H9 (cell line): ENCODE results near the gene POR. TPM values are rescaled to one million over a fixed set of nuclear protein-coding genes. Genes with fewer than 3 reads are reported as not detected.

Experiments
- DNase-seq: peaks from one replicate; pipeline ENCODE4 v3.0.0-alpha.2; 2017
- H2AFZ ChIP-seq: one replicate; pipeline ENCODE4 v1.6.1; 2013; ENCODE audit warnings: mild to moderate bottlenecking, low read length, control low read depth, moderate library complexity
- H2AK5ac ChIP-seq: 2 replicates; pipeline ENCODE4 v1.6.1; 2013; ENCODE audit warnings: low read length, control low read depth, mixed read lengths; ENCODE audit not compliant: insufficient read length
- H2BK120ac ChIP-seq: one replicate; pipeline ENCODE4 v1.6.1; 2013; ENCODE audit warnings: low read depth, mild to moderate bottlenecking, low read length, control low read depth, inconsistent platforms; ENCODE audit not compliant: poor library complexity, severe bottlenecking
- H2BK12ac ChIP-seq: 2 replicates; pipeline ENCODE4 v1.6.1; 2013; ENCODE audit warnings: low read length, control low read depth, mixed read lengths, low read depth; ENCODE audit not compliant: insufficient read length
- H2BK15ac ChIP-seq: 2 replicates; pipeline ENCODE4 v1.6.1; 2013; ENCODE audit warnings: low read depth, low read length, control low read depth
- H2BK20ac ChIP-seq: one replicate; pipeline ENCODE4 v1.6.1; 2013; ENCODE audit warnings: low read depth, mild to moderate bottlenecking, low read length, control low read depth, inconsistent platforms; ENCODE audit not compliant: poor library complexity, severe bottlenecking
- H2BK5ac ChIP-seq: 2 replicates; pipeline ENCODE4 v1.6.1; 2013; ENCODE audit warnings: low read length, control low read depth, mixed read lengths; ENCODE audit not compliant: insufficient read length
- H3K14ac ChIP-seq: 2 replicates; pipeline ENCODE4 v1.6.1; 2013; ENCODE audit warnings: low read length, control low read depth; ENCODE audit not compliant: insufficient read depth
- H3K18ac ChIP-seq: 2 replicates; pipeline ENCODE4 v1.6.1; 2013; ENCODE audit warnings: low read depth, mild to moderate bottlenecking, mixed read lengths, low read length, control low read depth; ENCODE audit not compliant: insufficient read length
- H3K23ac ChIP-seq: 2 replicates; pipeline ENCODE4 v1.6.1; 2013; ENCODE audit warnings: low read length, control low read depth, mixed read lengths, low read depth; ENCODE audit not compliant: insufficient read length
- H3K23me2 ChIP-seq: 2 replicates; pipeline ENCODE4 v1.6.1; 2013; ENCODE audit warnings: low read depth, mild to moderate bottlenecking, mixed read lengths, low read length, control low read depth; ENCODE audit not compliant: insufficient read length, poor library complexity, severe bottlenecking
- H3K27ac ChIP-seq: 2 replicates; pipeline ENCODE4 v1.5.1; 2013; ENCODE audit warnings: low read length, control low read depth, mixed read lengths, low read depth; ENCODE audit not compliant: insufficient read length
- H3K27me3 ChIP-seq: 2 replicates; pipeline ENCODE4 v1.6.1; 2013; ENCODE audit warnings: low read length, control low read depth, inconsistent platforms; ENCODE audit not compliant: insufficient read depth
- H3K4ac ChIP-seq: 2 replicates; pipeline ENCODE4 v1.6.1; 2013; ENCODE audit warnings: low read depth, mild to moderate bottlenecking, control low read depth, inconsistent platforms, low read length, moderate library complexity
- H3K4me1 ChIP-seq: 2 replicates; pipeline ENCODE4 v1.6.1; 2013; ENCODE audit warnings: low read length, control low read depth, inconsistent platforms; ENCODE audit not compliant: insufficient read depth
- H3K4me2 ChIP-seq: 2 replicates; pipeline ENCODE4 v1.6.1; 2013; ENCODE audit warnings: low read length, control low read depth, mixed read lengths; ENCODE audit not compliant: insufficient read length, insufficient read depth
- H3K56ac ChIP-seq: 2 replicates; pipeline ENCODE4 v1.6.1; 2013; ENCODE audit warnings: low read depth, mild to moderate bottlenecking, mixed read lengths, low read length, control low read depth; ENCODE audit not compliant: insufficient read length
- H3K79me1 ChIP-seq: 2 replicates; pipeline ENCODE4 v1.6.1; 2013; ENCODE audit warnings: low read depth, mild to moderate bottlenecking, moderate library complexity, low read length, control low read depth, inconsistent platforms; ENCODE audit not compliant: insufficient read depth, poor library complexity, severe bottlenecking
- H3K79me2 ChIP-seq: 2 replicates; pipeline ENCODE4 v1.6.1; 2013; ENCODE audit warnings: low read length, control low read depth, inconsistent platforms; ENCODE audit not compliant: insufficient read depth
- H3K9ac ChIP-seq: 2 replicates; pipeline ENCODE4 v1.6.1; 2013; ENCODE audit warnings: low read length, control low read depth, mixed read lengths; ENCODE audit not compliant: insufficient read length; ENCODE audit errors: extremely low read depth
- H3K9me3 ChIP-seq: one replicate; pipeline ENCODE4 v1.6.1; 2013; ENCODE audit warnings: low read depth, low read length, inconsistent platforms; ENCODE audit not compliant: control insufficient read depth
- H3T11ph ChIP-seq: one replicate; pipeline ENCODE4 v1.6.1; 2013; ENCODE audit warnings: mild to moderate bottlenecking, low read length, control low read depth, inconsistent platforms
- H4K20me1 ChIP-seq: one replicate; pipeline ENCODE4 v1.6.1; 2013; ENCODE audit not compliant: control insufficient read depth, insufficient read length, insufficient read depth
- H4K5ac ChIP-seq: 2 replicates; pipeline ENCODE4 v1.6.1; 2013; ENCODE audit warnings: low read depth, mild to moderate bottlenecking, mixed read lengths, low read length, control low read depth; ENCODE audit not compliant: insufficient read length
- H4K8ac ChIP-seq: replicated peaks from 2 replicates; pipeline ENCODE4 v1.6.1; 2013; ENCODE audit warnings: low read length, control low read depth, mixed read lengths, low read depth; ENCODE audit not compliant: insufficient read length
- H4K91ac ChIP-seq: 2 replicates; pipeline ENCODE4 v1.6.1; 2013; ENCODE audit warnings: low read depth, mild to moderate bottlenecking, moderate library complexity, mixed read lengths, low read length, control low read depth; ENCODE audit not compliant: insufficient read length
- H3K27ac Mint-ChIP-seq, 3 experiments: 2 replicates in 2 of 3; 3 replicates in 1 of 3; pipeline ENCODE4 v1.8.0; 2020 to 2021; ENCODE audit warnings: mixed read lengths in 3 of 3, mild to moderate bottlenecking in 1 of 3, moderate library complexity in 1 of 3
- H3K27me3 Mint-ChIP-seq: 2 replicates; pipeline ENCODE4 v1.8.0; 2021; ENCODE audit warnings: low read depth, mild to moderate bottlenecking, moderate library complexity, mixed read lengths
- H3K36me3 Mint-ChIP-seq, 3 experiments: 2 replicates in 2 of 3; 3 replicates in 1 of 3; pipeline ENCODE4 v1.8.0; 2020 to 2021; ENCODE audit warnings: low read depth in 3 of 3, mixed read lengths in 3 of 3; ENCODE audit not compliant: insufficient read depth in 1 of 3
- H3K4me1 Mint-ChIP-seq, 2 experiments: 2 replicates each; pipeline ENCODE4 v1.8.0; 2020; ENCODE audit warnings: mixed read lengths in 2 of 2
- H3K4me3 Mint-ChIP-seq, 2 experiments: 2 replicates in 1 of 2; 3 replicates in 1 of 2; pipeline ENCODE4 v1.8.0; 2020 to 2021; ENCODE audit warnings: mild to moderate bottlenecking in 2 of 2, mixed read lengths in 2 of 2, moderate library complexity in 1 of 2
- H3K9me3 Mint-ChIP-seq, 2 experiments: 2 replicates in 1 of 2; 3 replicates in 1 of 2; pipeline ENCODE4 v1.8.0; 2020; ENCODE audit warnings: mild to moderate bottlenecking in 2 of 2, mixed read lengths in 2 of 2, moderate library complexity in 1 of 2
- WGBS: extraction: QIAGEN DNeasy Blood & Tissue Kit; methylation state at CpG from one replicate; pipeline ENCODE4 v1.1.7; 2013; ENCODE audit warnings: missing lambda C conversion rate, low lambda C conversion rate, mixed read lengths; ENCODE audit not compliant: insufficient read length; ENCODE audit errors: extremely low coverage; 5-methylcytosine and 5-hydroxymethylcytosine counted together
- long read RNA-seq: library from polyadenylated mRNA; unstranded; transcript quantifications from one replicate; pipeline ENCODE4 v2.0.0, GENCODE V29; 2020
- total RNA-seq: library from RNA; stranded (reverse); gene quantifications from 2 replicates; pipeline ENCODE4 v1.2.1, GENCODE V29; 2021
- TF ChIP-seq, protein P1 (sequence below): fragments of 200-600 bp; sonication (generic); conservative IDR thresholded peaks from 3 replicates; pipeline ENCODE4 v1.8.0; 2021; ENCODE audit warnings: antibody characterized with exemption, mild to moderate bottlenecking

POR gene
- total RNA-seq, result 125 and 128 TPM in 2 replicates
- long read RNA-seq, transcript POR-201 (15 exons, 2,532 nt), result minor isoform, 10 of 670 reads
- long read RNA-seq, transcript POR-218 (16 exons, 2,522 nt), result major isoform, 505 of 670 reads
- long read RNA-seq, partial matches to known transcripts, result 121 of 670 reads
- long read RNA-seq, other reads (novel, unspliced or antisense), result 32 of 670 reads

- H3K27ac ChIP-seq, result no peak within 1 kb of the TSS
- no peak within 1 kb of the TSS for H2BK120ac ChIP-seq
- H3K4me2 ChIP-seq, result peak within 1 kb of the TSS; percentile 80
- H3K9ac ChIP-seq, result peak within 1 kb of the TSS; percentile 60
- peak within 1 kb of the TSS; percentile 83 to 92 for H3K4me3 Mint-ChIP-seq
- WGBS, result no CpG with 5 or more reads among the region's 82 CpGs
- no peak within 1 kb of the TSS for H2BK12ac ChIP-seq
- H3K56ac ChIP-seq, result no peak within 1 kb of the TSS
- H3K23me2 ChIP-seq, result peaks cover 8% of the 10 kb centered on the region
- H3K27ac Mint-ChIP-seq, result peak within 1 kb of the TSS; percentile 91 to 92 (median 91); a peak in 6 of 7 replicates
- no peak within 1 kb of the TSS for H4K91ac ChIP-seq
- peak within 1 kb of the TSS; percentile 80 for H3K18ac ChIP-seq
- H2AK5ac ChIP-seq, result no peak within 1 kb of the TSS
- no peaks in the 10 kb centered on the region for H3K27me3 ChIP-seq
- peaks cover 29 to 36% of the 10 kb centered on the region in 2 experiments for H3K4me1 Mint-ChIP-seq
- no peak within 1 kb of the TSS for H3K4ac ChIP-seq
- DNase-seq, result peak; percentile 95
- H3K79me2 ChIP-seq, result peaks cover 10% of the 10 kb centered on the region; the same call in 1 of the 2 replicates
- H4K8ac ChIP-seq, result no peak within 1 kb of the TSS
- no peaks in the 10 kb centered on the region; a peak in 1 of 5 replicates for H3K9me3 Mint-ChIP-seq
- H2BK15ac ChIP-seq, result no peak within 1 kb of the TSS
- H4K5ac ChIP-seq, result no peak within 1 kb of the TSS
- no peak within 1 kb of the TSS for H3T11ph ChIP-seq
- H3K23ac ChIP-seq, result no peak within 1 kb of the TSS
- no peak within 1 kb of the TSS for H2BK5ac ChIP-seq
- TF ChIP-seq, protein P1, sequence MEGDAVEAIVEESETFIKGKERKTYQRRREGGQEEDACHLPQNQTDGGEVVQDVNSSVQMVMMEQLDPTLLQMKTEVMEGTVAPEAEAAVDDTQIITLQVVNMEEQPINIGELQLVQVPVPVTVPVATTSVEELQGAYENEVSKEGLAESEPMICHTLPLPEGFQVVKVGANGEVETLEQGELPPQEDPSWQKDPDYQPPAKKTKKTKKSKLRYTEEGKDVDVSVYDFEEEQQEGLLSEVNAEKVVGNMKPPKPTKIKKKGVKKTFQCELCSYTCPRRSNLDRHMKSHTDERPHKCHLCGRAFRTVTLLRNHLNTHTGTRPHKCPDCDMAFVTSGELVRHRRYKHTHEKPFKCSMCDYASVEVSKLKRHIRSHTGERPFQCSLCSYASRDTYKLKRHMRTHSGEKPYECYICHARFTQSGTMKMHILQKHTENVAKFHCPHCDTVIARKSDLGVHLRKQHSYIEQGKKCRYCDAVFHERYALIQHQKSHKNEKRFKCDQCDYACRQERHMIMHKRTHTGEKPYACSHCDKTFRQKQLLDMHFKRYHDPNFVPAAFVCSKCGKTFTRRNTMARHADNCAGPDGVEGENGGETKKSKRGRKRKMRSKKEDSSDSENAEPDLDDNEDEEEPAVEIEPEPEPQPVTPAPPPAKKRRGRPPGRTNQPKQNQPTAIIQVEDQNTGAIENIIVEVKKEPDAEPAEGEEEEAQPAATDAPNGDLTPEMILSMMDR, result no peak
- H3K27me3 Mint-ChIP-seq, result no peaks in the 10 kb centered on the region; the same call in 1 of the 2 replicates
- no peaks in the 10 kb centered on the region for H3K4me1 ChIP-seq
- no peaks in the 10 kb centered on the region for H3K9me3 ChIP-seq
- no peak within 1 kb of the TSS for H2BK20ac ChIP-seq
- H3K36me3 Mint-ChIP-seq, result peaks cover 0 to 4% (median 2%) of the 10 kb centered on the region in 3 experiments; a peak in 2 of 7 replicates
- H3K79me1 ChIP-seq, result peaks cover 6% of the 10 kb centered on the region
- no peak within 1 kb of the TSS for H2AFZ ChIP-seq
- H3K14ac ChIP-seq, result peak within 1 kb of the TSS; percentile 88
- no peaks in the 10 kb centered on the region for H4K20me1 ChIP-seq
These were observed at the start of gene POR for GRCh38 chr7:75914655-75915415. Gene POR (plus strand): TSS chr7:75915155. CDS start chr7:75954002, 38,847 bp downstream.
